GM18909 (cell line): ENCODE results near the gene MICU1.
"Not testable (repeated sequence)": the region's sequence is repeated elsewhere in the genome, so short reads cannot be mapped to it uniquely, and the experiment has no call there.

Experiments used
- ATAC-seq: cut with Tn5 transposase; IDR thresholded peaks from one replicate; pipeline ENCODE4 v1.9.1; 2021; ENCODE audit warnings: mild to moderate bottlenecking; ENCODE audit not compliant: unreplicated experiment, poor library complexity

The MICU1 gene

GRCh38 chr10:72407927-72408600 lies 217.8 kb downstream of the MICU1 start:
- no peak for ATAC-seq

- no peak for ATAC-seq
Observed at GRCh38 chr10:72407471-72407870, 218.4 kb downstream of the MICU1 start.

GRCh38 chr10:72395581-72395980 lies 230.3 kb downstream of the MICU1 start:
- not testable (repeated sequence) for ATAC-seq

GRCh38 chr10:72392571-72392970 lies 233.3 kb downstream of the MICU1 start:
- no peak for ATAC-seq

GRCh38 chr10:72390764-72391163 lies 235.1 kb downstream of the MICU1 start:
- ATAC-seq: no peak

- no peak for ATAC-seq
Observed at GRCh38 chr10:72389716-72390115, 236.2 kb downstream of the MICU1 start.

GRCh38 chr10:72389014-72389413 lies 236.9 kb downstream of the MICU1 start:
- ATAC-seq: no peak

GRCh38 chr10:72388062-72388461 lies 237.8 kb downstream of the MICU1 start:
- no peak for ATAC-seq

GRCh38 chr10:72386916-72387586 lies 238.8 kb downstream of the MICU1 start:
- ATAC-seq: no peak

GRCh38 chr10:72385724-72386123 lies 240.2 kb downstream of the MICU1 start:
- no peak for ATAC-seq

GRCh38 chr10:72384982-72385381 lies 240.9 kb downstream of the MICU1 start:
- not testable (repeated sequence) for ATAC-seq

- ATAC-seq: no peak
Observed at GRCh38 chr10:72379776-72380175, 246.1 kb downstream of the MICU1 start.

GRCh38 chr10:72379062-72379461 lies 246.8 kb downstream of the MICU1 start:
- no peak for ATAC-seq

- ATAC-seq: no peak
Observed at GRCh38 chr10:72375585-72375984, 250.3 kb downstream of the MICU1 start.

GRCh38 chr10:72375173-72375572 lies 250.7 kb downstream of the MICU1 start:
- no peak for ATAC-seq

- no peak for ATAC-seq
Observed at GRCh38 chr10:72370201-72370722, 255.6 kb downstream of the MICU1 start.

GRCh38 chr10:72367301-72367960 lies 258.4 kb downstream of the MICU1 start:
- no peak for ATAC-seq

GRCh38 chr10:72365106-72365895 lies 260.6 kb downstream of the MICU1 start:
- ATAC-seq: no peak

- ATAC-seq: peak; percentile 74
Observed at GRCh38 chr10:72364239-72364777, 261.6 kb downstream of the MICU1 start.

- ATAC-seq: no peak
Observed at GRCh38 chr10:72356987-72357386, 268.9 kb downstream of the MICU1 start.
